GM12891 (cell line): ENCODE measurements around the gene DDAH2.
A peak's percentile ranks its signal among the peaks of the same experiment; 100 is the strongest.

Experiments used
- DNase-seq: peaks from one replicate; pipeline ENCODE4 v3.0.0; 2011; ENCODE audit warnings: low spot score; ENCODE audit not compliant: insufficient read length
- FAIRE-seq: peaks from 2 replicates; lab custom pipeline; 2011; peaks lifted over from hg19 to GRCh38; lab: Jason Lieb, UNC
- PAX5 ChIP-seq: IDR thresholded peaks from 2 replicates; pipeline ENCODE4 v1.6.1; 2011; ENCODE audit warnings: low read length, moderate library complexity, mild to moderate bottlenecking; ENCODE audit not compliant: insufficient read depth, severe bottlenecking
- POLR2A ChIP-seq: IDR thresholded peaks from 2 replicates; pipeline ENCODE4 v1.6.1; 2011; ENCODE audit warnings: low read depth, low read length, control low read depth
- POLR2AphosphoS5 ChIP-seq: IDR thresholded peaks from 2 replicates; pipeline ENCODE4 v1.6.1; 2011; ENCODE audit warnings: low read depth, low read length, control low read depth
- POU2F2 ChIP-seq: IDR thresholded peaks from 2 replicates; pipeline ENCODE4 v1.6.1; 2011; ENCODE audit warnings: low read depth, mild to moderate bottlenecking, control low read depth, low read length, moderate library complexity
- SPI1 ChIP-seq: IDR thresholded peaks from 2 replicates; pipeline ENCODE4 v1.6.1; 2011; ENCODE audit warnings: low read depth, low read length, control low read depth
- TAF1 ChIP-seq: IDR thresholded peaks from 2 replicates; pipeline ENCODE4 v1.6.1; 2011; ENCODE audit warnings: low read depth, low read length, control low read depth

DDAH2 gene

DNA sequence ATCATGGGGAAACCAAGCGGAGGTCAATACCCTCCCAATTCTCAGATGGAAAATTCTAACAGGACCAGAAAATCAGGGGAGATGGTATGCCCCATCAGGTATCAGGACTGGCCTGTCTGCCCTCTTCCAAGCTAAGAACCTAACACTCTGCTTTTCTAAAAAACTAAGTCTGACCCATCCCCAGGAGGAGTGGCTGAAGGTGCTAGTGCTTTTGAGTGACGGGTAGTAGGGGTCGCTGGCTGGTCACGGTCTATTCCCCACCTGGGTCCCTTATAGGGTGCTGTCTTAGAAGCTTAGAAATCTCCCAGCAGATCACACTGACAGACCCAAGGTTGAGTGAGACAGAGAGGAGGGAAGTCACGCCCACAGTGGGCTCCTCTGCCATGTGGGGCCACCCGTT lies 35.6 kb downstream of the DDAH2 start:
- DNase-seq (no peak), FAIRE-seq (no peak)
- TF ChIP-seq TAF1 = no peak
- no peak for TF ChIP-seq PAX5
- no peak for TF ChIP-seq POLR2A
- no peak for TF ChIP-seq POLR2AphosphoS5
- no peak for TF ChIP-seq POU2F2
- no peak for TF ChIP-seq SPI1

DNA sequence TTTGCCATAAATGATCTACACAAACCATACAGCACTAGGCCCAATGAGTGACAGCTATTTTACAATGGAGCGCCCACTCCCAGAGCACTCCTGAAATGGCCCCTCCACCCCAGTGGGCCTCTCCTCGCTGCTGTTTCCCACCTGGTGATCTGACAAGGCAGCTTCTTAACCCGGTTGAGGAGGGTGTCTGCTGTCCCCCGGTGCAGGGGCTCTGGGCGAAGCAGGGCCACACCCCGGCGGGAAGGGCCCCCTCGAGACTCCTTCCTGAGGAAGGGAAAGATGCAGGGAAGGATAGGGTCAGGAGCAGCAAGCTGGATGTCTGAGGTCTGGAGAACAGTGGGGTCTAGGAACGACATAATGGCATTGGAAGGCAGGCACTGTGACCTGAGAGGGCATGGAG lies 36.2 kb downstream of the DDAH2 start:
- DNase-seq (no peak), FAIRE-seq (no peak)
- no peak for TF ChIP-seq POU2F2
- TF ChIP-seq POLR2AphosphoS5 = no peak
- no peak for TF ChIP-seq PAX5
- TF ChIP-seq SPI1 = no peak
- no peak for TF ChIP-seq POLR2A
- no peak for TF ChIP-seq TAF1

DNA sequence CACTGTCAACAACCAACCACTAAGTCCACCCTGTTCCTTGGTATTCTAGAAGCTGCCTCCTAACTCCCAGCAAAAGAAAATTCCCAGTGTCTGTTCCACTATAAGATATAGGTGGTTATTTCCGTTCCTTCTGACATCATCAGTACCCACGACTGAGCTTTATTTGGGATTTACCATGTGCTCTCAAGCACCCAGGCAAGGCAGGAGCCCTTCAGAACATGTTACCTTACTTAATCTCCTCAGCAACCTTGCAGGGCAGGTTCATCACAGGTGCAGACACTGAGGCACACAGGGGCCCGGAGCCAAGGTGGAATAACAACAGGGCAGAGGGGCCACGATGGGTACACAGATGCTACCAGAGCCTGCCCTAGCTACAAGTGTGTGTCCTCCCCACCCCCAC lies 36.7 kb downstream of the DDAH2 start:
- no peak for DNase-seq

GRCh38 chr6:31691564-31692108 lies 37.5 kb downstream of the DDAH2 start:
- no peak for TF ChIP-seq POLR2A
- FAIRE-seq (no peak), DNase-seq (no peak)

More for the DNA sequence above, 36.7 kb downstream of the DDAH2 start:
- no peak for TF ChIP-seq POLR2A
- TF ChIP-seq TAF1 = no peak
- no peak for TF ChIP-seq PAX5
- TF ChIP-seq POU2F2 = no peak
- TF ChIP-seq SPI1 = no peak
- no peak for TF ChIP-seq POLR2AphosphoS5
- no peak for FAIRE-seq

- no peak for FAIRE-seq
- TF ChIP-seq POLR2A (no peak), SPI1 (no peak), POU2F2 (no peak), POLR2AphosphoS5 (no peak), PAX5 (no peak), TAF1 (no peak)
These were observed 38.0 kb downstream of the DDAH2 start for GRCh38 chr6:31691078-31691463.

DNA sequence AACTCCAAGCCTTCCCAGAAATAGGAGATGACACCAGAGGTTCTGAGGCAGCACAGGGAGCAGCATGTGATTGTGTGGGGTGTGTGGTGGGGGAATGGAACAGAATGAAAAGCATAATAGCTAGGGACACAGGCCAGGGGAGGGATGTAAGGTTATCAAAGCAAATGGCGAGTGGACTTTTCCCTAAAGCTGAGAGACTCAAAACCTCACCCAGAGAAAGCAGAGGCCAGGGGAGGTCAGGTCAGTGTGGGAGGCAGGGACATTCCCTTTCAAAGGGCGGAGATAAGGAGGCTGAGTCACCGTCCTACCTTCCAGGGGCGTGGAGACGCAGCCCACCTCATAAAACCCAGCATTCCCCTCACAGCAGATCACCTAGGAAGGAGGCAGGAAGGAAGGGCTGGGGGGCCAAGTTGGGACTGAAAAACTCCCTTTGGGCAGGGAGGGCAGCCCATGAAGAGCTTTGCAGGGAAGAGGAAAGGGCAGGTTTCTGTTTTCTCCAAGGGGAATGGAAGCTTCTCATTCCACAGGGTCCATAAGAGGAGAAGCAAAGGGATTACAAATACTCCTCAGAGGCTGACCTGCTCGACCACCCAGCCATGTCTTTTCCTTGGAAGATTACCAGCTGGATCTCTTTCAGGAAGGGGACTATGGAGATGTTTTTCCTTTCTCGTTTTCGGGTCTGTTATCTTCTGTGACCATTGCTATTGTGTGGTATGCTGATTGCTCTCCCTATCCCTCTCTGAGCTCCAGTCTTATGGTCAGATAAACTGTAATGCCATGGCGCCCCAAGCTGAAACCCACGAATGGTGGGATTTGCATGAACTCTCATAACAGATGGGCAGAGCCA lies 38.6 kb downstream of the DDAH2 start:
- no peak for TF ChIP-seq SPI1
- no peak for TF ChIP-seq PAX5
- no peak for TF ChIP-seq POLR2A
- TF ChIP-seq POLR2AphosphoS5 = no peak
- no peak for TF ChIP-seq TAF1
- TF ChIP-seq POU2F2 = no peak
- FAIRE-seq (no peak), DNase-seq (no peak)

More at GRCh38 chr6:31691078-31691463, 38.0 kb downstream of the DDAH2 start:
- no peak for DNase-seq

DNA sequence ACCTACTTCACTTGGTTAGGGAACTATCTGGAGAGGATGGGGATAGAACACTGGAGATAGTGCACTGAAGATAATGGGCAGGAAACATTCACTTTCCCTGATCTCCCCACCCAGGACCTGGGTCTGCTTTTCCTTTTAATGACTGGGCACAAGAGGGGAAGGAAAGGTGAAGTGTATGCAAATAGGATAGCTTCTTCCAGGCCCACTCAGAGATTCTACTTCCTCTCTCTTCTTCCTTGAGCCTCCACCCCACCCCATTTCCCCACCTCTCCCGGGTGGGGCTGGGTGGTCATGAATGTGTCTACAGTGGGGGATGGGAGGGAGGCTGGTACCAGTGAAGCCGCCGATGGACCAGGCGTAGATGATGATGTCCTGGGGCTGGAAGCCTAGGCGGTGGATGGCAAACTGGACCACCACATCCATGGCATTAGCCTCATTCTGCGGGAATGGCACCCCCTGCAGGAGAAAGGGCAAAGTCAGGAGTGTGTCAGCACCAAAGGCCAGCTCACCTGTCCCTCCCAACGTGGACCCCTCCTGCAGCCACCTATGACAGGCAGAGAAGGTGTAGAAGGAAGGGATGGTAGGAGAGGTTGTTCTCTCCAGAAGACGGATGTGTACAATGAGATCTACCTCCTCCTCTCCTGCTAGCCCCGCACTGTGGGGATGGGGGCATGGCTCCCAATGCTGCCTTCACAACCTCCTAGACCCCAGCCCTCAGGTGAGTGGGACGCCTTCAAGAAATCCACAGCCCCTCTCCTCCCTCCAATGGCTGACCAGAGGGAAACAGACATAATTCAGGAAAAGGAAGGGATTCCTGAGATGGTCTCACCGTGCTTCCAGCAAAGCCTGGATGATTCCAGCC lies 39.6 kb downstream of the DDAH2 start:
- FAIRE-seq (peak; percentile 57), DNase-seq (no peak)
- TF ChIP-seq SPI1 (no peak), TAF1 (no peak), POLR2AphosphoS5 (no peak), PAX5 (no peak), POLR2A (no peak), POU2F2 (no peak)

- FAIRE-seq = no peak
- no peak for DNase-seq
- TF ChIP-seq TAF1 (no peak), SPI1 (no peak), PAX5 (no peak), POLR2AphosphoS5 (no peak)
These were observed 41.0 kb downstream of the DDAH2 start for GRCh38 chr6:31687860-31688693.
